Activated CD4-positive, alpha-beta T cell treated with anti-CD3 and anti-CD28 coated beads for 36 hours (primary cell): Measurements from ENCODE around the gene POU6F2. TPM values are rescaled to one million over a fixed set of nuclear protein-coding genes. Genes with fewer than 3 reads are reported as not detected.

Experiments
- ATAC-seq: fragments of 200-7000 bp; cut with Tn5 transposase; one replicate; pipeline ENCODE4 v1.10.0; 2021; ENCODE audit warnings: mild to moderate bottlenecking, moderate library complexity
- CTCF ChIA-PET: fragments of 350-600 bp; sonication (Branson Sonifier 250); formaldehyde crosslinking; loops from one replicate; lab custom pipeline; 2021; ENCODE audit warnings: antibody characterized with exemption; lab: Charles Lee
- POLR2A ChIA-PET: fragments of 350-600 bp; sonication (Branson Sonifier 250); formaldehyde crosslinking; loops from one replicate; lab custom pipeline; 2021; ENCODE audit warnings: antibody characterized with exemption, inconsistent platforms; lab: Charles Lee
- DNase-seq: peaks from one replicate; pipeline ENCODE4 v3.0.0-alpha.2; 2020
- H3K27ac Mint-ChIP-seq: one replicate; pipeline ENCODE4 v1.8.0; 2021; ENCODE audit warnings: mixed read lengths
- H3K27me3 Mint-ChIP-seq: one replicate; pipeline ENCODE4 v1.8.0; 2021; ENCODE audit warnings: mixed read lengths
- H3K36me3 Mint-ChIP-seq: one replicate; pipeline ENCODE4 v1.8.0; 2021; ENCODE audit warnings: low read depth, mixed read lengths
- H3K4me1 Mint-ChIP-seq: one replicate; pipeline ENCODE4 v1.8.0; 2021; ENCODE audit warnings: mixed read lengths
- H3K4me3 Mint-ChIP-seq: one replicate; pipeline ENCODE4 v1.8.0; 2021; ENCODE audit warnings: mild to moderate bottlenecking, moderate library complexity, mixed read lengths
- H3K9me3 Mint-ChIP-seq: one replicate; pipeline ENCODE4 v1.8.0; 2021; ENCODE audit warnings: low read depth, mixed read lengths
- intact Hi-C, 2 experiments: fragments of 100-400 bp; cut with DNase I in 1 of 2; cut with micrococcal nuclease in 1 of 2; formaldehyde crosslinking; loops; one replicate each; pipeline versions ENCODE4 v1.14.2 to v1.15.1; 2022 to 2024; cut with DNase I, micrococcal nuclease
- total RNA-seq, 2 experiments: library from RNA; stranded (reverse); gene quantifications; one replicate each; pipeline ENCODE4 v1.2.3, GENCODE V29; 2021

Gene POU6F2
- total RNA-seq, 2 experiments from 2014 or later = not detected

DNA sequence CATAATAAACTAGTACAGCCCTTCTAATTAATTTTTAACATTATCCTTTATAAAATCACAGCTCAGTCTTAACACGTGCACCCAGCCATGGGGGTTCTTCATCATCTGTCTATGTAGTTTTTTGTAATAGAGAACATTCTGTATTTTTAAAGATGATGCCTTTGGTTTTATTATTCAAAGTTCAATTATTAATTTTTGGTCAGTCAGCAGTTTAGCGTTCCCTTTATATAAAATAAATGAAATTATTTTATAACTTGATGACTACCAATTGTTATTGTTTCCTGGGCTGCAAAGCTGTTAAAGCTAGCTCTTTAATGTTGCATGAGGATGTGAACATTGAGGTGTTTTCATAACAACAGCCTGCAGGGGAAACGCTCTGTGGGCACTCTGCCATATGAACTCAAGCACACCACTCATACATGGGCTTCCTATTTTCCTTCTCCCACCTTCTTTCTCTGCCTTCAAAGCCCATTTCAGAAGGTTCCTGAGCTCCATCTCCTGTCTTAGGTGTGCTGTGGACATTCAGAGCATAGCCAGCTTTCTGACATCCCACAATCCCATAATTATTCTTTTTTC is 416.5 kb downstream of the POU6F2 start:
- ChIA-PET CTCF (interaction anchor here (0.8 to 1.2 kb wide), 2 partner anchors 9 to 28 kb away, joined by 3 read pairs; no protein-coding TSS in a partner anchor), POLR2A (no interaction called here)
- intact Hi-C loops = no loop called here
- Mint-ChIP-seq H3K9me3 (no peaks in the 10 kb centered on the region), H3K36me3 (no peaks in the 10 kb centered on the region), H3K27ac (no peak overlapping the region), H3K4me3 (no peak overlapping the region), H3K4me1 (no peaks in the 10 kb centered on the region), H3K27me3 (peaks cover 18% of the 10 kb centered on the region)
- ATAC-seq = no peak
- DNase-seq = no peak

DNA sequence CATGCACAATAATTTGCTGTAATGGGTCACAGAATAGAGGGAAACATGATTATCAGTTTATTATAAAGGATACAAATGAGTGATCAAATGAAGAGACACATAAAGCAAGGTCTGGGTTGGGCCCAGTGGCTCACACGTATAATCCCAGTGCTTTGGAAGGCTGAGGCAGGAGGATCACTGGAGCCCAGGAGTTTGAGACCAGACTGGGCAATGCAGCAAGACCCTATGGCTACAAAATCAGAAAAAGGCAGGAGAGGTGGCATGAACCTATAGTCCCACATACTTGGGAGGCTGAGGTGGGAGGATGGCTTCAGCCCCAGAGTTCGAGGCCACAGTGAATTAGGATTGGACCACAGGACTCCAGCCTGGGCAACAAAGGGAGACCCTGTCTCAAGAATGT is 421.7 kb downstream of the POU6F2 start:
- no peaks in the 10 kb centered on the region for H3K4me1 Mint-ChIP-seq
- ATAC-seq (no peak), DNase-seq (no peak)
- no peak overlapping the region for H3K27ac Mint-ChIP-seq
- H3K4me3 Mint-ChIP-seq = no peak overlapping the region
- POLR2A ChIA-PET = no interaction called here
- peaks cover 17% of the 10 kb centered on the region for H3K27me3 Mint-ChIP-seq
- intact Hi-C loops = no loop called here
- CTCF ChIA-PET = no interaction called here
- H3K36me3 Mint-ChIP-seq = no peaks in the 10 kb centered on the region
- H3K9me3 Mint-ChIP-seq = no peaks in the 10 kb centered on the region

DNA sequence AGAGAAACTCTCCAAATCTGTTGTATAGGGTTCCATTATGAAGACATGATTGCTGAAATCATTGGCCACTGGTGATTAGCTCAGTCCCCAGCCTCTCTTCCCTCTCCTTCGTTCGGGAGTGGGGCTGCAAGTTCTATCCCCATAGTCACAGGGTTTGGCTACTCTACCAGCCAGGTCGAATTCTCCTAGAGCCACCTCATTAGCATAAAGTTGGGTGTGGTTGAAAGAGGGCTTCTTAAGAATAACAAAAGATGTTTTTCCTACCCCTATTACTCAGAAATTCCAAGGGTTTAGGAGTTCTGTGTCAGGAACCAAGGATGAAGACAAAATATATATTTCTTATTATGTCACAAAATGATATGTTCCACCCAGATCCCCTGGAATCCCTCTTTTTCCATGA is 422.3 kb downstream of the POU6F2 start:
- intact Hi-C loops = no loop called here
- DNase-seq = no peak
- Mint-ChIP-seq H3K4me1 (no peaks in the 10 kb centered on the region), H3K4me3 (no peak overlapping the region), H3K36me3 (no peaks in the 10 kb centered on the region), H3K27me3 (peaks cover 12% of the 10 kb centered on the region), H3K9me3 (no peaks in the 10 kb centered on the region), H3K27ac (no peak overlapping the region)
- ChIA-PET POLR2A (no interaction called here), CTCF (interaction anchor here (1.0 kb wide), 1 partner anchor 17 kb away, joined by 3 read pairs; no protein-coding TSS in a partner anchor)
- ATAC-seq = no peak

DNA sequence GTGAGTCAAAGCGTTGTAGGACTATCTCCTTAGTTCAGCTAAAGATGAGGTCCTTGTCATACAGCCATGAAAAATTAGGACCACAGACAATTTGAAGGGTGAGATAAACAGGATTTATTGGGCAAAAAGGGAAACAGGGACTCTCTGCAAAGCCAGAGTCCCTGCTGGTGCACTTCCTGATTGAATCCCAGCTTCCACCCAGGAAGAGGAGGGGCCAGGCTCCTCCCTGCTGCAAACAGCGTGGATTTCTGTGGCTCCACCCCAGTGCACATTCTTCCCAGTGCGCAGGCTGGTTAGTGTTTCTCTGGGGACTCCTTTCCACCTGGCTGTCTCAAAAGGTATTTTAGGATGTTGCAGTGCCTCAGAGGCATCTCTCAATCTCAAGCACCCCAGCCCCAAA is 423.1 kb downstream of the POU6F2 start:
- DNase-seq (no peak), ATAC-seq (no peak)
- H3K9me3 Mint-ChIP-seq = no peaks in the 10 kb centered on the region
- ChIA-PET CTCF (interaction anchor here (1.0 kb wide), 1 partner anchor 16 kb away, joined by 3 read pairs; no protein-coding TSS in a partner anchor), POLR2A (no interaction called here)
- intact Hi-C loops = no loop called here
- no peaks in the 10 kb centered on the region for H3K36me3 Mint-ChIP-seq
- no peaks in the 10 kb centered on the region for H3K4me1 Mint-ChIP-seq
- H3K27ac Mint-ChIP-seq = no peak overlapping the region
- H3K27me3 Mint-ChIP-seq = peaks cover 9% of the 10 kb centered on the region
- H3K4me3 Mint-ChIP-seq = no peak overlapping the region

DNA sequence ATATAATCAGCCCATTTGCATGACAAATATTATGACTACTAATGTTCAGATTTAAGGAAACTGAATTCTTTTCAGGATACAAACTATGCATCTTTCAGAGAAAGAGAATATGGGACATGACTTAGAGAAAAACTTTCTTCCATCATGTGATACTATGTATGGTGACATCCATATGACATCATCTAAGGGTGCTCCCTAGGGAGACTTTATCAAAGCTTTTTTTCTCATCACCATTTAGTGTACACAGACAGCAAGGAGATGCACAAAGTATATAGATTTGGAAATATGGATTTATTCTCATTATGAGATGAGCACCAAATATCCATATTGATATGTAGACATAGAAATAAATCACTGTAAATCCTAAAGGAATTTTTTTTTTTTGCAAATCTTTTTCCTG is 424.3 kb downstream of the POU6F2 start:
- CTCF ChIA-PET = interaction anchor here (0.7 to 1.0 kb wide), 2 partner anchors 13 to 109 kb away, joined by 4 to 6 read pairs; no protein-coding TSS in a partner anchor
- DNase-seq (no peak), ATAC-seq (no peak)
- H3K4me1 Mint-ChIP-seq = no peaks in the 10 kb centered on the region
- intact Hi-C loops = no loop called here
- H3K36me3 Mint-ChIP-seq = no peaks in the 10 kb centered on the region
- H3K4me3 Mint-ChIP-seq = no peak overlapping the region
- H3K9me3 Mint-ChIP-seq = no peaks in the 10 kb centered on the region
- no peak overlapping the region for H3K27ac Mint-ChIP-seq
- POLR2A ChIA-PET = interaction anchor here (0.7 kb wide), 1 partner anchor 92 kb away, joined by 3 read pairs; no protein-coding TSS in a partner anchor
- H3K27me3 Mint-ChIP-seq = peaks cover 13% of the 10 kb centered on the region

DNA sequence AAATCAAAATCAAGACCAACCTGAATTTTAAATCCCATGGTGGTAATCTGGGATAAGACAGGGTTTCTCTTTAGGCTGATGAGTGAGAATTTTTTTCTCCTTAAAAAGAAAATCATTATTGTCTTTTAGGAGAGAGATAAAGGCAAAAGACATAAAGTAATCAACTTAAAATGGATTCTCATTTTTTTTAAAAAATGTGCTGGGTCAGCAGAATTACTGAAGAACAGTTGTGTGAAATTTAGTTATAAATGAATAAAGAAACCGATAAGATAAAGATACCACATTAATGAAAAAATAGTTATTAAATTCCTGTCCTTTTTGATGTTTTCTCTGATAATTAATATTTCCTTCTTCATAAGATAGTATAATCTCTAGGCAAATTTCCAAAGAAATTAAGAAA is 427.2 kb downstream of the POU6F2 start:
- ChIA-PET POLR2A (no interaction called here), CTCF (no interaction called here)
- Mint-ChIP-seq H3K27ac (no peak overlapping the region), H3K36me3 (no peaks in the 10 kb centered on the region), H3K4me1 (no peaks in the 10 kb centered on the region), H3K4me3 (no peak overlapping the region), H3K9me3 (no peaks in the 10 kb centered on the region), H3K27me3 (peaks cover 10% of the 10 kb centered on the region)
- intact Hi-C loops = no loop called here
- no peak for ATAC-seq
- DNase-seq = no peak

DNA sequence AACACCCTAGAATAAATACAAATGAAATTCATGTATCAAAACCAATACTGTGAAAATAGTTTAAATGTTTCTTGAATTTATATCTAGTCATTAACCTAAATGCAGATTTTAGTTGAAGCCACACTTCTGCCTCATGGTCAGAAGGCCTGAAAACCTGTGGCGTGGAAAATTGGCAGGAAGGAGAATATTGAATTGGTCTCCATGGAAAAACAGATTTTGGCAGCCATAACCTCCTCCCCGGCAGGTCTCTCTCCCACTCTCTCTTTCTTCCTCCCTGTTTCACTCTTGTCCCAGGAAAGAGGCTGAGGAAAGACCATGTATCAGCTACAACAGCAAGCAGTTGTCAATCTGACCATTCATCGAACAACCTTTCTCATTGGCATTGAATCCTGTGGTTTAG is 427.9 kb downstream of the POU6F2 start:
- peaks cover 12% of the 10 kb centered on the region for H3K27me3 Mint-ChIP-seq

DNA sequence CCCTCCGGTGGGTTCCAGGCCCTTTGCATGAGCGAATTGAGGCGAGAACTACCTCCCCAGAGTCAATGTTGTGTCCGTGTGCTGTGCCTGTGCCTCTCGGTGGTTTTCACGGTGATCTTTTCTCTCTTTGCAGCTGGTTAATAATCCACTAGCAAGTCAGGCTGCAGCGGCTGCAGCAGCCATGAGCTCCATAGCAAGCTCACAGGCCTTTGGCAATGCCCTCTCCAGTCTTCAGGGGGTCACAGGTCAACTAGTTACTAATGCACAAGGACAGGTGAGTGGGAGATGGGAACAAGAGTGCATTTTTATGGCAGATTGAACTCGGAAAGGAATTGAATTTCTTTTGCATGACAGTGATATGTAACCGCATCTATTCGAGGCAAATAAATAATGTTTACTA is 428.8 kb downstream of the POU6F2 start:
- Mint-ChIP-seq H3K4me1 (no peaks in the 10 kb centered on the region), H3K36me3 (no peaks in the 10 kb centered on the region), H3K4me3 (no peak overlapping the region), H3K9me3 (no peaks in the 10 kb centered on the region), H3K27ac (no peak overlapping the region), H3K27me3 (peaks cover 14% of the 10 kb centered on the region)
- intact Hi-C loops = no loop called here
- DNase-seq (no peak), ATAC-seq (no peak)
- ChIA-PET CTCF (no interaction called here), POLR2A (no interaction called here)

More for the DNA sequence above, 427.9 kb downstream of the POU6F2 start:
- Mint-ChIP-seq H3K36me3 (no peaks in the 10 kb centered on the region), H3K4me3 (no peak overlapping the region), H3K4me1 (no peaks in the 10 kb centered on the region), H3K9me3 (no peaks in the 10 kb centered on the region), H3K27ac (no peak overlapping the region)
- DNase-seq (no peak), ATAC-seq (no peak)
- ChIA-PET POLR2A (no interaction called here), CTCF (no interaction called here)
- intact Hi-C loops = no loop called here

DNA sequence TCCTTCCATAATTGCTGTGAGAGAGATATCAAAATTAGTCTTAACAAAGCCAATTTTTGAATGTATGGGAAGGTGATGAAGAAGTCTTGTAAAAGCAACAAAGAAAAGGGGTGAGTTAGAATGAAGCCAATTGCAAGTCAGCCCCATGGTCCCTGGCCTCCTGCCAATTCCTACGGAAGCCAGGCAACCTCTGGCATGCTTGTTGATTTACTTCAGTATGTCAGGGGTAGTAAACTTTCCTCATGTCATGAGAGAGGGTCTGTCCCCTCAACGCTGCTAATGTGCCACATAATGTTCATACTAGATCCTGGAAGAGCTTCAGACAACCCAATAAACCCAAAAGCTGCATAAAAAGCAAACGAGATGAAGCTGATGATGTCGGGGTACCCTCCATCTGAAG is 429.4 kb downstream of the POU6F2 start:
- intact Hi-C loops = no loop called here
- Mint-ChIP-seq H3K9me3 (no peaks in the 10 kb centered on the region), H3K4me1 (no peaks in the 10 kb centered on the region), H3K27ac (no peak overlapping the region), H3K36me3 (no peaks in the 10 kb centered on the region), H3K4me3 (no peak overlapping the region), H3K27me3 (peaks cover 13% of the 10 kb centered on the region)
- no peak for DNase-seq
- ChIA-PET CTCF (interaction anchor here (0.6 kb wide), 1 partner anchor 23 kb away, joined by 3 read pairs; no protein-coding TSS in a partner anchor), POLR2A (no interaction called here)
- no peak for ATAC-seq

DNA sequence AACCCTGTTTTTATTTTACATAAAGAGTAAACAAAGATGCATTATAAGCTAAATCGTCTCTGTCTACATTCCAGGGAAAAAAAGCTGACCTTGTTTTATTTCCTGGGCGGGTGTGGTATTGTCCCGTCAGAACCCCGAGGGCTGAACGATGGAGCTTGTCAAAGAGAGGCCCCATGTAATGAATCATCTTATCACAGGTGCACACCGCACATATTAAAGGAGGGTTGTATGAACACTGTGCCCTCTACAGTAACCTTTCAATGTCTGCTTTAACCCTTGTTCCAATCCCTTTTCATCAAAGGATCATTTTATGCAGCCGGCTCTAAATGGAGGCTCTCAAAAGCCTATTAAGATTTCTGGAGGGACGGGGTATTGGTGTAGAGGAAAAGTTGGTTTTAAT is 430.0 kb downstream of the POU6F2 start:
- intact Hi-C loops = no loop called here
- Mint-ChIP-seq H3K4me1 (no peaks in the 10 kb centered on the region), H3K36me3 (no peaks in the 10 kb centered on the region), H3K27ac (no peak overlapping the region), H3K9me3 (no peaks in the 10 kb centered on the region), H3K27me3 (peaks cover 13% of the 10 kb centered on the region), H3K4me3 (no peak overlapping the region)
- ATAC-seq (no peak), DNase-seq (no peak)
- ChIA-PET POLR2A (no interaction called here), CTCF (interaction anchor here (0.6 kb wide), 1 partner anchor 24 kb away, joined by 3 read pairs; no protein-coding TSS in a partner anchor)

DNA sequence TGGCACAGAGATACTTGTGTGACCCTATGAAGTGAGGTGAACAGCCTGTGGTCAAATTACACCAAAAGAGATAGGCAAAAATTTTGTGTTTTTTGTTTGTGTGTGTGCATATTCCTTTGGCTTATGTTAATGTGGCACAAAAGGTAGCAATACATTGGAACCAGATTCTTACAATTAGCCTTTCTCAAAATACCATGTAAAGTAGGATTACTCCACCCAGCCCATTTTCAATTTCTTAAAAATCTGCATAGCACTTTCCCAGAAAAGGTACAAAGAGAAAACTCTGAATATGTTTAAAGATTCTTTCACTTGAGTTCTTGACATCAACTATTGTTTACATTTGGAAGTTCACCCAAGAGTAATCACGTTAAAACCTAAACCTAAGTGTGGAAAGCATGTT is 431.2 kb downstream of the POU6F2 start:
- POLR2A ChIA-PET = no interaction called here

DNA sequence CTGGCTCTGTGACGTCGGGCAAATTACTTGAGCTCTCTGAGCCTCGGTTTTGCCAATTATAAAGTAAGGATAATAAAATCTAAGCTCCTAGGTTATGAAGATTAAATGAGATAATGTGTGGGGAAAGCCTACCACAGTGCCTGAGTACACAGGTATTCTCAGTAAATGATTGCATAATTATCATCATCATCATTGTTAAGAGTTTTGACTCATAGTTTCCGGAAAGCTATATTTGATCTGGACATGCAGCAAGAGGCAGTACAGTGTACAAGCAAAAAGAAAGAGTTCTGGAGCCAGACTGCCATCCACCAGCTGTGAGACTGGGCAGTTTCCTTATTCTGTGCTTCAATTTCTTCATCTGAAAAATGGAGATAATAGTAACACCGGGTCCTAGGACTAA is 432.9 kb downstream of the POU6F2 start:
- POLR2A ChIA-PET = no interaction called here
- intact Hi-C loops = no loop called here
- Mint-ChIP-seq H3K4me3 (no peak overlapping the region), H3K27me3 (peaks cover 16% of the 10 kb centered on the region), H3K9me3 (no peaks in the 10 kb centered on the region), H3K27ac (no peak overlapping the region), H3K4me1 (peaks cover 7% of the 10 kb centered on the region), H3K36me3 (no peaks in the 10 kb centered on the region)
- ATAC-seq (no peak), DNase-seq (no peak)
- CTCF ChIA-PET = interaction anchor here (0.5 to 1.5 kb wide), 2 partner anchors 35 to 43 kb away, joined by 3 to 4 read pairs; no protein-coding TSS in a partner anchor

More for the DNA sequence above, 431.2 kb downstream of the POU6F2 start:
- H3K9me3 Mint-ChIP-seq = no peaks in the 10 kb centered on the region
- no peak overlapping the region for H3K27ac Mint-ChIP-seq
- peaks cover 3% of the 10 kb centered on the region for H3K4me1 Mint-ChIP-seq
- DNase-seq = no peak
- ATAC-seq = no peak
- no peak overlapping the region for H3K4me3 Mint-ChIP-seq
- CTCF ChIA-PET = no interaction called here
- H3K36me3 Mint-ChIP-seq = no peaks in the 10 kb centered on the region
- peaks cover 11% of the 10 kb centered on the region for H3K27me3 Mint-ChIP-seq
- intact Hi-C loops = no loop called here
